Activated CD4-positive, alpha-beta T cell treated with anti-CD3 and anti-CD28 coated beads for 24 hours (primary cell): ENCODE results near the gene ANKFN1.

Source experiments
- DNase-seq, 2 donors: peaks; one replicate each; pipeline ENCODE4 v3.0.0-alpha.2; 2020; ENCODE audit warnings: low read depth in 2 of 2

The ANKFN1 gene

GRCh38 chr17:56146534-56146933, 6.7 kb upstream of the ANKFN1 start:
- DNase-seq, result no peak

GRCh38 chr17:56148333-56148732, 4.9 kb upstream of the ANKFN1 start:
- no peak for DNase-seq

- DNase-seq, result no peak
Measured at GRCh38 chr17:56149266-56150036, 3.8 kb upstream of the ANKFN1 start.

GRCh38 chr17:56150649-56151048, 2.6 kb upstream of the ANKFN1 start:
- no peak for DNase-seq

GRCh38 chr17:56157845-56158244, 4.6 kb downstream of the ANKFN1 start:
- DNase-seq, result no peak

DNA sequence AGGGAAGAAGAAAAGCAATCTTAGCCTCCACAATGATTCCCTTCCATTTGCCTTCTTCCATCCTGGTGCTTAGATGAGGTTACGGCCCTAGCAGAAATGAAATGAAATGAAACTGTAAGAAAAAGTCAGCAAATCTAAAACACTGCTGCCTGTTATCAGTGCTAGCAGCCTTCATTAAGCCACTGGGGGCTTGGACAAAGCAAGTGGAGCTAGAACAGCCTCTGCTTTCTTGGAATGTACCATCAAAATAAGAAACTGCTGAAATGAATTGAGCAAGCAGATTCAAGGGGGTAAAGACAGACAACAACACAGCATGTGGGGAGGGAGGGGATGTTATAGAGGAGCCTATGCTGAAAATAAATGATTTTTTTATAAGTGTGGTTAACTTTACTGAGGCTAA, 5.1 kb downstream of the ANKFN1 start:
- no peak for DNase-seq

DNA sequence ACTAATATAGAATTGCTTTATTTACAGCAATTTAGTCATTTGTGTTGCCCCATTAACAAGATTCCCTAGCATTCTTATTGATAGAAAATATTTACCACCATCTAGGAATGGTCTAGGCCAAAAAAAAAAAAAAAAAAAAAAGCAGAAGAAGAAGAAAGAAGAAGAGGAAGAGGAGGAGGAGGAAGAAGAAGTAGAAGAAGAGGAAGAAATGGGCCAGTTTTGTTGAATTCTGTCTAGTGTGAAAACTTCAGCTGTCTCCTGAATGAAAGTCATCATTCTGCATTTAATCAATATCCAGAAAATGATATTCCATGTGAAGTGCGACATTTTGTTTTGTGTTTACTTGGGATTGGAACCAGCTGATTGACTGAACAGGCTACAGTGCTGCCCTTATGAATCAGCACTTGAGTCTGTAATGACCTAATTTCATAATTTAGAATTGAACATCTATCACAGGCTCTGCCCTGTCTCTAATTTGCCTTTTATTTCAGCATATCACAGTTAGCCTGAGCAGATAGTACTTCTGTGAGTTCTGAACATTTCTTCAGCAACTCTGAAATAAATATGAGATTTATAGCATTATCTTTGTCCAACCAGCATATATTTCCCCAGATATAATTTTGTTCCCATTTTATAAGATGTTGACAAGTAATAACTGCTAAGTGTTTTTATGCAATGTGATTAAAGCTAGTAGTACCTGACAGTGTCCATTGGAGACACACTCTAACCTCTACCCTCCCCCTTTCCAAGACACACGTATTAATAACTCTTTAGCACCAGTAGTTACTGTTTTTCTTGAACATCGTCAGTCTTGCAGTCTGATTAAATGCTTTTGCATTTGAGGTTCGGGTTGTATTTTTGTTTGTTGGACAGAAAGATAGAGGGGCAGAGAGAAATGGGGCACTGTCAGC, 5.9 kb downstream of the ANKFN1 start:
- DNase-seq, result no peak

DNA sequence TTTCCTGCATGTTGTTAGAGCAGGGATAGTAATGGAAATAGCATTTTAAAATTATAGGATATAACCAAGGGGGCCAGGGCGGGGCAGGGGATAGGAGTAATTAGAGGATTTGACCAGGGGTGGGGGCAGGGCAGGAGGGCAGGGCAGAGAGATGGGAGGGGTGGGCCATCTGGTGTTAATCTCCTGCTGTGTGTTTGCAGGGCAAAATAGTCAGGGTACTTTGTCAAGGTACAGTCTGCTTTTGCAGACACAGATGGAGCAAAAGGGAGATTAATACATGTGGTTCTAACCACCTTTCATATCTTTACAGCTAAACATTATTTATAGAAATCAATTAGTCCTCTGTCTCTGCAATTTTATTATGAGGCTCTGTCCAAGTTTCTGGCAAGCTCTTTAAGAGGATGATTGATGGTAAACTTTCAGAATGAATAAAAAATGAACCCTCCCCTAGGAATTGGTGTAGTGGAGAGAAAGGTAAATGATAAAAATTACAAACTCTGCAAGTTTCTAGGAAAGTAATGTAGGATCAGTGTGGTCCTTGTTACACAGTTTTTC, 6.6 kb downstream of the ANKFN1 start:
- no peak for DNase-seq

DNA sequence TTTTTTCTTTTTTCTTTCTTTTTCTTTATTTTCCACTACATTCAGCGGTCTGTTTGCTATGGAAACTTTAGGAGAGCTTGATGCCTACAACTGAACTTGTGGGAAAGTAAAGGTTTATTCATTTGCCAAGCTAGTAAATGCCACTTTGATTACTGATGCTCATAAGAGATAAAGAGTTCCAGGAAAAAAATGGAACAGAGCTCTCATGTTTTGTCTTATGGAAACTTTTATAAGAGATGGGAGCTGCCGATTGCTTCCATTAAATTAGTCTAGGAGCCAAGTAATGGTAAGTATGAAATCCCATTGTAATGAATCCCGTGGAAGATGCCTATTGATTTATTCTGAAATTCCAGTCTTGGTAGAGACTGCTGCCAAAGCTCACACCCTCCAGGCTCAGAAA, 7.1 kb downstream of the ANKFN1 start:
- DNase-seq, result no peak

DNA sequence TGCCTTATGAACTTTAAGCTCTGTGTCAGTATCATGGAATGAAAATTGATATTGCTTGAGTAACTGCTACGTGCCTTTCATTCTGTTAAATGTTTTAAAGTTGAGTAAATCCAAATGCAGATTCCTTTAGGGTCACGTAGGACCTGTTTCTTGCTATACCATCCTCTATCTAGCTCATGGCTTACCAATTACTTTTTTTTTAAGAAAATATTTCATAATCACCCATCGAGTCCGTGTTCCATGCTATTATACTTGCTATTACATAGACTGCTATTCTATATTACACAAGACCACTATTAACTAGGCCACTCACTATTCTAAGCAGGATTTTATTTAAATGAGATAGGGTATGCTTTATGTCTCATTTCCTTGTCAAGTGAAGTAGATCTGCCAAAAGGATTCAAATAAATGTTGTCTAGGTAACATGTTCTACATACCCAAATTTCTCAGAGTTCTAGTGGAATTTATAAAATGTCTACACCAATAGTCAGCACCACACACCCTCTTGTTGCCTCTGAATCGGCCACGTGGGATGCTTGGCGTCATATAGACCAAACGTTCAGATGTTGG, 11.9 kb downstream of the ANKFN1 start:
- DNase-seq, result no peak

- no peak for DNase-seq
Measured at GRCh38 chr17:56167491-56167890, 14.2 kb downstream of the ANKFN1 start.

DNA sequence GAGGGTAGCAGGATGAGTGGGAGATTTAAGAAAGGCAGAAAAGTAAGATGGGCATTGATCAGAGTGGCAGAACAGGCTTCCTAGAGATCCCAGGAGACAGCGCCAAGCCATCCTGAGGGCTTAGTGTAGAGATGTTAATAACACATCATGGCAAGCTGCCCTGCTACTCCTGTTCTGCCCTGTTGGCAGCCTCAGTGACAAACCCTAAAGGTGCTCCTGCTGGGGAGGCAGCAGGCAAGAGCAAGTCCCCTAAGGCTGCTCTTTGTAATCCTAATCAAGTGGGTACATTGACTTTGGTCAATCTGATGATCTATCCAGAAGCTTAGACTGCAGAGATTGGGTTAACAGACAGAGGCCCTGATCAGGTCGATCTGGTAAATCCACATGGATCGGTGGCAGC, 16.3 kb downstream of the ANKFN1 start:
- no peak for DNase-seq

GRCh38 chr17:56171186-56171959, 18.1 kb downstream of the ANKFN1 start:
- no peak for DNase-seq

DNA sequence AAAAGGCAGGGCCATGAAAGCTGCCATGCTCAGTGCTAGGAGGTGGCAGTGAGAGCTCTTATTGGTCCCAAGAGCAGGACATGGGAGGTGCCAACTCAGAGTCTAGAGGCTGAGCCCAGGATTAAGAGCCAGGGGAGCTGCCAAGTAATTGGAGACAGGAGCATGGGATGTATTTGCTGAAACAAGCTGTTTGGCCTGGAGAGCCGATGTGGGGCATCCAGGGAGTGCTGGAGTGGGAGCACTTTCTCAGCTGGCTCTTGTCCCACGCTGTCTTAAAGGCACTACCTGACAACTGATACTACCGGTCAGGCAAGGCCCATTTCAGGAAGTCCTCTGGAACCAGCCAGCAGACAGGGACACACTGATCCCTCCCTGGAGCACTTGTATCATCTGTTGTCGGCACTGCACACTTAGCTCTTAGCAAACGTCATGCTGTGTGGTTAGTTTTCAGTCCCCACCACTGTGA, 19.3 kb downstream of the ANKFN1 start:
- DNase-seq, result no peak

DNA sequence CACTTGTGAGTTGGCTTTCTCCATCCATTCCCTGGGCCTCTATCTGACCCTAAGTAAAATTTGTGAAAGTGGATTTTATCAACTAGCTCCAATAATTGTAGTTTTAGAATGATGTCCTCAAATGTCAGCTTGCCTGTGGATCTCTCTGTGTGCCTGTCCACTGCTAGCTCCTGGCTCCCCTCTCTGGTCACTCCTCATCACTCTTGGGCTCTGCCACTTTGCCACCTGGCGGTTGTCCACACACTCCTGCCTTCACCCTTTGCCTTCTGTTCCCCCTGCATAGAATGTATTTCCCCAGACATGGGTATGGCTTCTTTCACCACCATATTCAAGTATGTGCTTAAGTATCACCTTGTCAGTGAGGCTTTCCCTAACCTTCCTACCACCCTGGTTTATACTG, 19.8 kb downstream of the ANKFN1 start:
- DNase-seq, result no peak

DNA sequence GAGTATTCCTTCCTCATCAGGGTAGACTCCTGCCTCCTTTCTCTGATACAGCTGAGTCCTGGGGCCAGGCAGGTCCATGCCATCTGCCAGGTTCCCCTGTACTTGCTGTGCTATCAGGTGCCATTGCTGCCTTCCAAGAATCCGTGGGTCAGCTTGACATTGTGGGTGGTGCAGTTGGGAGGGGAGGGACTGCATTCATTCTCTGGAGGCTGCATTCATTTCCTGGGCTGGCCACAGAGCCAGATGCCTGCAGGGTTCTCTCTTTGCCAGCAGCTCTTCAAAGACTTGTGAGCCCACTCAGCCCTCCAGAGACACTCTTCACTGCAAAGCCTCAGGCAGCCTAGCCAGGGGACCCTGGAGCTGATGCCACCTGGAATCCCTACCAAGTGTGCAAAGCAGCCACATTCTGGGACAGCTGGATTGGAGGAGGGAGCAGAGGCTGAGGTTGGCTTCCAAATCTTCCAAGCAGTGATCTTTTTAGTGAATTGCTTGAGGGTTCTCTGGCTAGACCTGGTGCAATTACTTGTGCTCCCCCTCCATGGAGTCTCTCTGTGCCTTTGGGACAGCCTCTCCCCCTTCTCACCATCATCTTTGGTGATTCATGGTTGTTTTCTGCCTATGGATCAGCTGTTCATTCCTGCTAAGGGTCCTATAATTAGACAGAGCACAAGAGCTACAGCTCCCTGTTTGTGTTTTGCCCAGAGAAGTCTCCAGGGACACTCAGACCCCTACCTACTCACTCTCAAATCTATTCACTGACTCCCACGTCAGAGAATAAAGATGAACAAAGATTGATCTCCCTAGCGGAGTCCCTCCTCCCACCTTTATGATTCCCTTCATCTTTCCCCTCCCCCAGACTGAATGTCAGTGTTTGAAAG, 20.9 kb downstream of the ANKFN1 start:
- DNase-seq, result no peak

DNA sequence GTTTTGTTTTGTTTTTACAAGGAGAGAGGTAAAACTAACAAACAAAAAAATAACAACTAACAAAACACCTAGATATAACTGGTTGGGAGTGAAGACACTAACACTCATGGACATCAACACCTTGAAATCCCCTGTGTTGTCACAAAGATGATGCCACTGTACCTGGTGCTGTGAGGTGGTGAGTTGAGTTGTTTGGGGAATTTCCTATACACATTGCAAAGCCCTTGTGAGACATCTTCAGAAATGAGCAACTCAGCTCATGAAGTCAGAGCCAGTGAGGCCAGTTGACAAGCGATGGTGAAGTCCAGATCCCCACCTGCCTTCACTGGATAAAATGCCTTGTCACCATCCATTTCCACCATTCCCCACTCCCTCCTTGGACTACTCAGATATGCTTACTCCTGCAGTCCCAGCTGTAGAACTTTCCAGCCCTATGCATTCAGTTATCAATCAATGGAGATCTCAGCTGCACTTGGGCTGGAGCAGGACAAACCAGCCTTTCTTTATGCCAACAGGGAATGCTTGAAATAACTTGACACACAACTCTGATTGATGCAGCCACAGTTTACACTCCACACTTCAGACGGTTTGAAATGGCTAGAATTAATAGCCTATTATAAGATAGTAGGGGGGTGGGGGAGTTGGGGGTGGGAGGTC, 22.2 kb downstream of the ANKFN1 start:
- DNase-seq, result no peak

DNA sequence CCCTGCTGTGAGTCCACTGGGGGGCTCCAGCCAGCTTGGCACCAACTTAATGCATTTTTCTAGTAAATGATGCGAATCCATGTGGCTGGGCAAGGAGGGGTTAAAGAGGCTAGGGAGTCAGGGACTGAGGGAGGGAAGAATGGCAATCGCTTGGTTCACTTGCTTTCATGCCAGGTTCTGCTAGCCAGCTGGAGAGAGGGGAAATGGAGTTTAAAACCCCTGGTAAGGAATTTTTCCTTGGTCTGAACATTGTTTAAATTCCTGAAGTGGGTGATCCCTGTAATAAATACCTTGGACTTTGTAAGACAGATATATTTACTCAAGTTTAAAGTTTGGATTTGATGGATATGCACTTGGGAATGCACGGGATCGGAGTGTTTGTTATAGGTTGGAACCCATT, 22.8 kb downstream of the ANKFN1 start:
- DNase-seq, result no peak

DNA sequence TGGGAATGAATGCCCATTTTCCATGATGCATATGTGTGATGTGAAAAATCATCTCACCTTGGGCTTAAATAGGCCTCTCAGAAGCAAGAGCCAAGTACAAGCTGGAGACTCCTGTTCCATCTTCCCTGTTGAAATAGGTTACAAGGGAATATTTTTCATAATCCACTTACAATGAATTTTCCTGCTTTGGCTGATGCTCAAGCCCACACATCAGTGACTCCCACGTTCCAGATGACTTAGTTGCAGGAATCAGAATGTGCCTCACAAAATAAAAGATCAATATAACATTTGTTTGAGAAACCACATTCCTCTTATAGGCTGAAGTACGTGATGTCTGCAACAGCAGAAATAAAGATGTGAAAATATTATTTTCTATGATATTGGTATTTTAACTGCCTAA, 24.1 kb downstream of the ANKFN1 start:
- no peak for DNase-seq

GRCh38 chr17:56178203-56178602, 24.9 kb downstream of the ANKFN1 start:
- no peak for DNase-seq
